Cardiac ventricle fibroblast (primary cell): ENCODE measurements around the gene KRTAP20-1. TPM values are rescaled to one million over a fixed set of nuclear protein-coding genes. Genes with fewer than 3 reads are reported as not detected.

Source experiments
- total RNA-seq: library from RNA; depleted of rRNA; stranded (reverse); fragments of >200 nt; gene quantifications from 2 replicates; pipeline ENCODE4 v1.2.3, GENCODE V29; 2015

Gene KRTAP20-1
- not detected in 2 replicates for total RNA-seq

GRCh38 chr21:30616125-30616524 lies at the start of gene KRTAP20-1:
Gene KRTAP20-1 (plus strand): TSS chr21:30616425. CDS start chr21:30616455, 30 bp downstream.

GRCh38 chr21:30590297-30590696 lies 25.9 kb upstream of the KRTAP20-1 start, which contains the start of gene KRTAP22-2:
Gene KRTAP22-2 (minus strand): TSS chr21:30590397.

GRCh38 chr21:30592140-30592539 lies 24.1 kb upstream of the KRTAP20-1 start, which contains the start of gene KRTAP6-3:
Gene KRTAP6-3 (plus strand): TSS chr21:30592440. CDS start chr21:30592446, 6 bp downstream.

GRCh38 chr21:30598802-30599201 lies 17.4 kb upstream of the KRTAP20-1 start, which contains the start of gene KRTAP6-2:
Gene KRTAP6-2 (minus strand): TSS chr21:30598902. CDS start chr21:30598874, 28 bp downstream.

GRCh38 chr21:30600787-30601186 lies 15.4 kb upstream of the KRTAP20-1 start, which contains the start of gene KRTAP22-1:
Gene KRTAP22-1 (plus strand): TSS chr21:30601087.

GRCh38 chr21:30613836-30614235 lies 2.4 kb upstream of the KRTAP20-1 start, which contains the start of gene KRTAP6-1:
Gene KRTAP6-1 (minus strand): TSS chr21:30613930. CDS start chr21:30613904, 26 bp downstream.

GRCh38 chr21:30620522-30620921 lies 4.3 kb downstream of the KRTAP20-1 start, which contains the start of gene KRTAP20-4:
Gene KRTAP20-4 (plus strand): TSS chr21:30620627.

GRCh38 chr21:30634906-30635305 lies 18.7 kb downstream of the KRTAP20-1 start, which contains the start of gene KRTAP20-2:
Gene KRTAP20-2 (plus strand): TSS chr21:30635206. CDS start chr21:30635264, 58 bp downstream.

GRCh38 chr21:30642564-30642963 lies 26.3 kb downstream of the KRTAP20-1 start, which contains the start of gene KRTAP20-3:
Gene KRTAP20-3 (plus strand): TSS chr21:30642864.

Other genes with a start within 250 kb of the KRTAP20-1 start
- gene KRTAP13-2, start 244.2 kb upstream of the KRTAP20-1 start, total RNA-seq = not detected in 2 replicates
- not detected in 2 replicates for gene KRTAP13-1, start 220.4 kb upstream of the KRTAP20-1 start, total RNA-seq
- not detected in 2 replicates for gene KRTAP13-3, start 190.5 kb upstream of the KRTAP20-1 start, total RNA-seq
- gene KRTAP13-4, start 186.2 kb upstream of the KRTAP20-1 start, total RNA-seq = not detected in 2 replicates
- not detected in 2 replicates for gene KRTAP15-1, start 176.2 kb upstream of the KRTAP20-1 start, total RNA-seq
- not detected in 2 replicates for gene KRTAP19-1, start 136.1 kb upstream of the KRTAP20-1 start, total RNA-seq
- gene KRTAP19-2, start 129.0 kb upstream of the KRTAP20-1 start, total RNA-seq = not detected in 2 replicates
- not detected in 2 replicates for gene KRTAP19-3, start 124.4 kb upstream of the KRTAP20-1 start, total RNA-seq
- gene KRTAP19-4, start 119.3 kb upstream of the KRTAP20-1 start, total RNA-seq = not detected in 2 replicates
- gene KRTAP19-5, start 114.3 kb upstream of the KRTAP20-1 start, total RNA-seq = not detected in 2 replicates
- not detected in 2 replicates for gene KRTAP19-6, start 74.6 kb upstream of the KRTAP20-1 start, total RNA-seq
- gene KRTAP19-7, start 55.1 kb upstream of the KRTAP20-1 start, total RNA-seq = not detected in 2 replicates
- not detected in 2 replicates for gene KRTAP22-2, start 26.0 kb upstream of the KRTAP20-1 start, total RNA-seq
- gene KRTAP6-3, start 24.0 kb upstream of the KRTAP20-1 start, total RNA-seq = not detected in 2 replicates
- gene KRTAP6-2, start 17.5 kb upstream of the KRTAP20-1 start, total RNA-seq = not detected in 2 replicates
- gene KRTAP22-1, start 15.3 kb upstream of the KRTAP20-1 start, total RNA-seq = not detected in 2 replicates
- not detected in 2 replicates for gene KRTAP6-1, start 2.5 kb upstream of the KRTAP20-1 start, total RNA-seq
- not detected in 2 replicates for gene KRTAP20-4, start 4.2 kb downstream of the KRTAP20-1 start, total RNA-seq
- not detected in 2 replicates for gene KRTAP20-2, start 18.8 kb downstream of the KRTAP20-1 start, total RNA-seq
- not detected in 2 replicates for gene KRTAP20-3, start 26.4 kb downstream of the KRTAP20-1 start, total RNA-seq
- not detected in 2 replicates for gene KRTAP21-3, start 102.4 kb downstream of the KRTAP20-1 start, total RNA-seq
- not detected in 2 replicates for gene KRTAP21-2, start 130.8 kb downstream of the KRTAP20-1 start, total RNA-seq
- gene KRTAP21-1, start 139.0 kb downstream of the KRTAP20-1 start, total RNA-seq = not detected in 2 replicates
- gene KRTAP8-1, start 196.8 kb downstream of the KRTAP20-1 start, total RNA-seq = not detected in 2 replicates
- not detected in 2 replicates for gene KRTAP7-1, start 213.3 kb downstream of the KRTAP20-1 start, total RNA-seq